GM19468 (cell line): ENCODE data around the gene GALC.

Experiments used
- ATAC-seq: cut with Tn5 transposase; IDR thresholded peaks from one replicate; pipeline ENCODE4 v1.9.1; 2021; ENCODE audit warnings: mild to moderate bottlenecking, moderate library complexity, moderate number of reproducible peaks; ENCODE audit not compliant: unreplicated experiment; ENCODE audit errors: extremely low read depth

GALC gene

GRCh38 chr14:87967496-87967895 is 25.5 kb downstream of the GALC start:
- ATAC-seq = no peak

GRCh38 chr14:87966816-87967215 is 26.2 kb downstream of the GALC start:
- no peak for ATAC-seq

- ATAC-seq = no peak
Measured at GRCh38 chr14:87961246-87961645, 31.7 kb downstream of the GALC start.

GRCh38 chr14:87960013-87960787 is 32.8 kb downstream of the GALC start:
- no peak for ATAC-seq

GRCh38 chr14:87955501-87955900 is 37.5 kb downstream of the GALC start:
- no peak for ATAC-seq

GRCh38 chr14:87952307-87953094 is 40.5 kb downstream of the GALC start:
- peak; percentile 90 for ATAC-seq

GRCh38 chr14:87944987-87945604 is 47.9 kb downstream of the GALC start:
- ATAC-seq = no peak

- no peak for ATAC-seq
Measured at GRCh38 chr14:87940894-87941293, 52.1 kb downstream of the GALC start.

- peak; percentile 98 for ATAC-seq
Measured at GRCh38 chr14:87940382-87940781, 52.6 kb downstream of the GALC start.

- ATAC-seq = no peak
Measured at GRCh38 chr14:87935886-87936285, 57.1 kb downstream of the GALC start.

GRCh38 chr14:87935081-87935828 is 57.7 kb downstream of the GALC start:
- no peak for ATAC-seq

- no peak for ATAC-seq
Measured at GRCh38 chr14:87934185-87934584, 58.8 kb downstream of the GALC start.

- no peak for ATAC-seq
Measured at GRCh38 chr14:87916886-87917275, 76.1 kb downstream of the GALC start.

- ATAC-seq = no peak
Measured at GRCh38 chr14:87916103-87916885, 76.7 kb downstream of the GALC start.

- ATAC-seq = no peak
Measured at GRCh38 chr14:87908550-87908949, 84.4 kb downstream of the GALC start.

GRCh38 chr14:87901652-87902051 is 91.3 kb downstream of the GALC start:
- no peak for ATAC-seq

- ATAC-seq = no peak
Measured at GRCh38 chr14:87901236-87901635, 91.7 kb downstream of the GALC start.

- ATAC-seq = no peak
Measured at GRCh38 chr14:87899228-87899627, 93.8 kb downstream of the GALC start.

- ATAC-seq = no peak
Measured at GRCh38 chr14:87898301-87898700, 94.7 kb downstream of the GALC start.
